Endothelial cell (in vitro differentiated cells): Measurements from ENCODE around the gene UBE2Q2. TPM values are rescaled to one million over a fixed set of nuclear protein-coding genes. Genes with fewer than 3 reads are reported as not detected.

Source experiments
- DNase-seq: peaks from one replicate; pipeline ENCODE4 v3.0.0; 2021; ENCODE audit warnings: low spot score
- H3K27ac Mint-ChIP-seq: one replicate; pipeline ENCODE4 v1.8.0; 2021; ENCODE audit warnings: mixed read lengths, inconsistent platforms; ENCODE audit not compliant: unreplicated experiment
- H3K27me3 Mint-ChIP-seq: one replicate; pipeline ENCODE4 v1.8.0; 2021; ENCODE audit warnings: mild to moderate bottlenecking, moderate library complexity, mixed read lengths, inconsistent platforms; ENCODE audit not compliant: unreplicated experiment
- H3K36me3 Mint-ChIP-seq: one replicate; pipeline ENCODE4 v1.8.0; 2021; ENCODE audit warnings: mild to moderate bottlenecking, low read depth, mixed read lengths, inconsistent platforms; ENCODE audit not compliant: unreplicated experiment
- H3K4me1 Mint-ChIP-seq: one replicate; pipeline ENCODE4 v1.8.0; 2021; ENCODE audit warnings: mild to moderate bottlenecking, mixed read lengths, inconsistent platforms; ENCODE audit not compliant: unreplicated experiment
- H3K4me3 Mint-ChIP-seq: one replicate; pipeline ENCODE4 v1.8.0; 2021; ENCODE audit warnings: mild to moderate bottlenecking, mixed read lengths, inconsistent platforms; ENCODE audit not compliant: unreplicated experiment
- H3K9me3 Mint-ChIP-seq: one replicate; pipeline ENCODE4 v1.8.0; 2021; ENCODE audit warnings: mixed read lengths, inconsistent platforms; ENCODE audit not compliant: unreplicated experiment
- CTCF ChIP-seq: fragments of 200-600 bp; sonication (generic); IDR thresholded peaks from one replicate; pipeline ENCODE4 v1.5.0; 2021; ENCODE audit warnings: antibody characterized with exemption; ENCODE audit not compliant: unreplicated experiment
- total RNA-seq: library from RNA; stranded (reverse); fragmentation: NEBNext Ultra II Directional; extraction: Animal tissue kit (Norgen Biotek cat#: 25700); gene quantifications from one replicate; pipeline ENCODE4 v1.2.1, GENCODE V29; 2021; ENCODE audit not compliant: unreplicated experiment

Gene UBE2Q2
- total RNA-seq, 1 donor from 2014 or later = 28.9 TPM

- Mint-ChIP-seq H3K4me1 (no peaks in the 10 kb centered on the region), H3K27me3 (no peaks in the 10 kb centered on the region), H3K27ac (peak overlapping the region; percentile 13), H3K4me3 (no peak overlapping the region), H3K9me3 (peaks cover 4% of the 10 kb centered on the region), H3K36me3 (no peaks in the 10 kb centered on the region)
- no peak for TF ChIP-seq CTCF
- DNase-seq = no peak
Measured at GRCh38 chr15:75817138-75817935, 25.9 kb upstream of the UBE2Q2 start.

- Mint-ChIP-seq H3K36me3 (no peaks in the 10 kb centered on the region), H3K27ac (no peak overlapping the region), H3K4me1 (peaks cover 10% of the 10 kb centered on the region), H3K27me3 (no peaks in the 10 kb centered on the region), H3K9me3 (no peaks in the 10 kb centered on the region), H3K4me3 (no peak overlapping the region)
- DNase-seq = no peak
- no peak for TF ChIP-seq CTCF
Measured at GRCh38 chr15:75820206-75820605, 23.0 kb upstream of the UBE2Q2 start.

GRCh38 chr15:75821786-75822345 lies 21.4 kb upstream of the UBE2Q2 start:
- Mint-ChIP-seq H3K4me3 (no peak overlapping the region), H3K27ac (no peak overlapping the region)

GRCh38 chr15:75822685-75823278 lies 20.5 kb upstream of the UBE2Q2 start:
- no peaks in the 10 kb centered on the region for H3K9me3 Mint-ChIP-seq

More at GRCh38 chr15:75821786-75822345, 21.4 kb upstream of the UBE2Q2 start:
- Mint-ChIP-seq H3K36me3 (no peaks in the 10 kb centered on the region), H3K4me1 (peaks cover 10% of the 10 kb centered on the region), H3K9me3 (no peaks in the 10 kb centered on the region), H3K27me3 (no peaks in the 10 kb centered on the region)
- no peak for TF ChIP-seq CTCF
- no peak for DNase-seq

More at GRCh38 chr15:75822685-75823278, 20.5 kb upstream of the UBE2Q2 start:
- no peak for TF ChIP-seq CTCF
- Mint-ChIP-seq H3K4me3 (no peak overlapping the region), H3K36me3 (no peaks in the 10 kb centered on the region), H3K4me1 (peaks cover 10% of the 10 kb centered on the region), H3K27me3 (no peaks in the 10 kb centered on the region), H3K27ac (peak overlapping the region; percentile 62)
- no peak for DNase-seq
